Renal pelvis (tissue), 3 donors: ENCODE results near the gene CRELD2. TPM values are rescaled to one million over a fixed set of nuclear protein-coding genes. Genes with fewer than 3 reads are reported as not detected.

Experiments
- polyA plus RNA-seq, 3 donors: library from polyadenylated mRNA; unstranded; fragments of 120-200 nt; gene quantifications; one replicate each; pipeline ENCODE4 v1.2.1, GENCODE V29; 2013; ENCODE audit not compliant: insufficient read length in 3 of 3

Gene CRELD2
- polyA plus RNA-seq, 3 donors = 28.1 to 33.9 (median 33.2) TPM

Other genes starting within 250 kb of the CRELD2 start
- gene BRD1, start 90.8 kb upstream of the CRELD2 start, polyA plus RNA-seq = 10 to 100 TPM; 38.2 to 43.4 (median 38.6) TPM
- 10 to 100 TPM; 16.3 to 18.7 (median 17.9) TPM for gene ZBED4, start 64.8 kb upstream of the CRELD2 start, polyA plus RNA-seq
- gene ALG12, start 196 bp upstream of the CRELD2 start, polyA plus RNA-seq = 10 to 100 TPM; 35.2 to 43.5 (median 40.6) TPM
- gene PIM3, start 42.1 kb downstream of the CRELD2 start, polyA plus RNA-seq = 10 to 100 TPM; 17.5 to 25.0 (median 22.2) TPM
- under 1 TPM in 2 of 3 donors, not detected in 1; 0.03 to 0.06 TPM for gene IL17REL, start 94.1 kb downstream of the CRELD2 start, polyA plus RNA-seq
- gene TTLL8, start 139.7 kb downstream of the CRELD2 start, polyA plus RNA-seq = not detected
- 1 to 10 TPM in 1 of 3 donors, under 1 TPM in 2; 0.67 to 1.1 (median 0.82) TPM for gene MLC1, start 166.8 kb downstream of the CRELD2 start, polyA plus RNA-seq
- gene MOV10L1, start 171.4 kb downstream of the CRELD2 start, polyA plus RNA-seq = 1 to 10 TPM in 1 of 3 donors, under 1 TPM in 2; 0.70 to 1.1 (median 0.95) TPM